Fibroblast of pulmonary artery (primary cell): ENCODE measurements around the gene CR1.
"Not testable (repeated sequence)": the region's sequence is repeated elsewhere in the genome, so short reads cannot be mapped to it uniquely, and the experiment has no call there.

Experiments used
- DNase-seq: peaks from one replicate; pipeline ENCODE4 v3.0.0-alpha.2; 2010; ENCODE audit warnings: low read depth
- H3K4me3 ChIP-seq: replicated peaks from 2 replicates; pipeline ENCODE4 v1.5.1; 2011; ENCODE audit warnings: low read depth, mild to moderate bottlenecking, control low read depth, low read length, moderate library complexity
- TF ChIP-seq, protein P1 (sequence below): IDR thresholded peaks from 2 replicates; pipeline ENCODE4 v1.5.1; 2011; ENCODE audit warnings: mild to moderate bottlenecking, control low read depth, low read length, inconsistent platforms; ENCODE audit errors: missing control alignments

The CR1 gene

DNA sequence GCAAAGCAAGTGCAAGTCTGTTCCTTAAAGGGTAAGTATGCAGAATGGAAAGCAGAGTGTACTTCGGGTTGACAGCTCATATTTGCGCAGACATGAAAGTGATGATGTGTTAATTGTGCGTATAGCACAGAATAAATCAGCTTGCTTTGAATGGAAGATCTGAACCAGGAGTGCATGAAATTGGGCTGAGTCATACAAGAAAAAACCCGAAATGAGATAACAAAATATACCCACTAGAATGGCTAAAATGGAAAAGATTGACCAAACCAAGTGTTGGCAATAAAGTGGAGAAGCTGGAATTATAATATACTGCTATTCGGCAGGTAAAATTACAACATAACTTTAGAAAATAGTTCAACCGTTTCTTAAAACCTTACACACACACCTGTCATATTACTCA lies 177.4 kb downstream of the CR1 start:
- DNase-seq: no peak
- TF ChIP-seq, protein P1, sequence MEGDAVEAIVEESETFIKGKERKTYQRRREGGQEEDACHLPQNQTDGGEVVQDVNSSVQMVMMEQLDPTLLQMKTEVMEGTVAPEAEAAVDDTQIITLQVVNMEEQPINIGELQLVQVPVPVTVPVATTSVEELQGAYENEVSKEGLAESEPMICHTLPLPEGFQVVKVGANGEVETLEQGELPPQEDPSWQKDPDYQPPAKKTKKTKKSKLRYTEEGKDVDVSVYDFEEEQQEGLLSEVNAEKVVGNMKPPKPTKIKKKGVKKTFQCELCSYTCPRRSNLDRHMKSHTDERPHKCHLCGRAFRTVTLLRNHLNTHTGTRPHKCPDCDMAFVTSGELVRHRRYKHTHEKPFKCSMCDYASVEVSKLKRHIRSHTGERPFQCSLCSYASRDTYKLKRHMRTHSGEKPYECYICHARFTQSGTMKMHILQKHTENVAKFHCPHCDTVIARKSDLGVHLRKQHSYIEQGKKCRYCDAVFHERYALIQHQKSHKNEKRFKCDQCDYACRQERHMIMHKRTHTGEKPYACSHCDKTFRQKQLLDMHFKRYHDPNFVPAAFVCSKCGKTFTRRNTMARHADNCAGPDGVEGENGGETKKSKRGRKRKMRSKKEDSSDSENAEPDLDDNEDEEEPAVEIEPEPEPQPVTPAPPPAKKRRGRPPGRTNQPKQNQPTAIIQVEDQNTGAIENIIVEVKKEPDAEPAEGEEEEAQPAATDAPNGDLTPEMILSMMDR: no peak
- no peak overlapping the region for H3K4me3 ChIP-seq

DNA sequence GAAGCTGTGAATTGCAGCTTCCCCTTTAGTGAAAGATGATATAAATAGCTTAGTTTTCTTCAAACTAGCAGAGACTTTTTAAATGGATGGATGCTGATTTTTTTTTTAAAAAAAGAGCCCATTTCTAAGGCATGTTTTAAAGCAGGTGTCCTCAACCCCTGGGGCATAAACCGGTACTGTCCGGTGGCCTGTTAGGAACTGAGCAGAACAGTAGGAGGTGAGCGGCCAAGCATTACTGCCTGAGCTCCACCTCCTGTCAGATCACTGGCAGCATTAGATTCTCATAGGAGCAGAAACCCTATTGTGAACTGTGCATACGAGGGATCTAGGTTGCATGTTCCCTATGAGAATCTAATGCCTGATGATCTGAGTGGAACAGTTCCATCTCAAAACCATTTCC lies 180.2 kb downstream of the CR1 start:
- no peak for DNase-seq
- TF ChIP-seq, protein P1: no peak
- H3K4me3 ChIP-seq: no peak overlapping the region

DNA sequence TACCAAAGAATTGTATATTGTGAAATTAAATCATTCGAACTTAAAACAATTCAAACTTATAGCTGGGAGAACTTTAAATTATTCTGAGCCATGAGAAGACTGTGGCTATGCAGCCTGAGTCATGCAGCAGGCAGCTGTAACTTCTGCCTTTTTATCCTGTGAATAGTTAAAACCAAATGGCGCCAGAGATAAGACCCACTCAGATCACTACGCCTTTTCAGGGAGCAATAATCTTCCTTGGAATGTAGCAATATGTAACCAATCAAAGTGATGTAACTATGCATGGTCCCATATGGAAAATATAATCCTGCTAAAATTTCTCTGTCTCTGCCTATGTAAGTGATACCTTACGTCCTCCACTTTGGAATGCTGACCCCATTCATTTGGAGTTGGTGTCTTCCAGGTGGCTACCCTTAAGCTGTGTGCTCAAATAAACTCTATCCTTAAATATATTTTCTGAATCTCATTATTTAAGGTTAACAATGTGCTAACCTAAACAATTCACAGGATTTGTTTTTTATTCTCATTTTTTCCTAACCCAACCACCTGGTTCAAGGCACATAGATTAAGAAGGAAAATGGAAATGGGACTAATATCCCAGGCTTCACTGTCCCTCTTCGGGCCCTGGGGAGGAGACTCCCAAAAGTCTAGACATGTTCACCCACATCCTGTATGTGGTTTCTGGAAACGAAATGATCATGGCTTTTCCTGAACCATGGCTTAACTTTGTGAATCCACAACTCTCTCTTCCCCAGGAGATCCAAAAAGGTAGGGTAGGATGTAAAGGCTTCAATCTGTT lies 184.8 kb downstream of the CR1 start:
- H3K4me3 ChIP-seq: not testable (repeated sequence)
- DNase-seq: peak; percentile 37

DNA sequence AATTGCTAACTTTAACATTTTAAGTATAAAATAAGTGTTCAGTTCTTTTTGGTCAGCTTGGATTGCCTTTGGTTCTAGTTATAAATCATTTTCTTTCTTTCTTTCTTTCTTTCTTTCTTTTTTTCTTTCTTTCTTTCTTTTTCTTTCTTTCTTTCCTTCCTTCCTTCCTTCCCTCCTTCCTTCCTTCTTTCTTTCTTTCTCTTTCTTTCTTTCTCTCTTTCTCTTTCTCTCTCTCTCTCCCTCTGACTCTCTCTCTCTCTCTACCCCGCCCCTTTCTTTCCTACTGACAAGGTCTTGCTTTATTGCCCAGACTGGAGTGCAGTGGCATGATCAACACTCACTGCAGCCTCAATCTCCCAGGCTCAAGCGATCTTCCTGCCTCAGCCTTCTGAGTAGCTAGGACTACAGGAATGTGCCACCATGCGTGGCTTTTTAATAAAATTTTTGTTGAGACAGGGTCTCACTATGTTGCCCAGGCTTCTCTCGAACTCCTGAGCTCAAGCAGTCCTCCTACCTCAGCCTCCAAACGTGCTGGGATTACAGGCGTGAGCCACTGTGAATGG lies 187.0 kb downstream of the CR1 start:
- not testable (repeated sequence) for H3K4me3 ChIP-seq, DNase-seq

DNA sequence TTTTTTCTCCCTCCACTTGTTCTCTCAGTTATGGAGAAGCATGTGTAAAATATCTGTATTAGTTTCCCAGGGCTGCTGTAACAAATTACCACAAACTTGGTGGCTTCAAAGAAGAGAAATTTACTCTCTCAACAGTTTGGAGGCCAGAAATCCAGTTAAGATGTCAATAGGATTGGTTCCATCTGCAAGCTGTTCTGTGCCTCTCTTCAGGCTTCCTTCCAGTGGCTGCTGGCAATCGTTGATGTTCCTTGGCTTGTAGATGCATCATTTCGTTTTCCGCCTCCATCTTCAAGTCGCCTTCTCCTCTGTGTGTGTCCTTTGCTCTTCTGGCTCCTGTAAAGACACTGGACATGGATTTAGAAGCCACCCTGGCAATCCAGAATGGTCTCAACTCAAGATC lies 194.6 kb downstream of the CR1 start:
- not testable (repeated sequence) for H3K4me3 ChIP-seq, DNase-seq

DNA sequence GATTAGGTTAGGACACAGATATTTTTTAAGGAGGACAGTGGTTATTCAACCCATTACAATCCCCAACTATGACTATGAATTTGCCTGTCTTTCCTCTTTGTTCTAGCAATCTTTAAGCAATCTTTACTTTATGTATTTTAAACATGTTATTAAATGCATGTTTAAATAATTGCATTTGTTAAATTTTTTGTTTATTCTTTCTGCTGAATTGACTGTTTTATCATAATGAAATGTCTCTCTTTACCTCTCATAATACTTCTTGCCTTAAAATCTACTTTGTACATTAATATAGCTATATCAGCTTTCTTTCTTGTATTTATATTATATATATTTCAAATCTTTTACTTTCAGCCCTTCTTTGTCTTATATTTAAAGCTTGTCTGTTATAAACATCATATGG lies 195.1 kb downstream of the CR1 start:
- H3K4me3 ChIP-seq: no peak overlapping the region
- TF ChIP-seq, protein P1: no peak
- no peak for DNase-seq
